Measurements from ENCODE around the gene CLIC4. TPM values are rescaled to one million over a fixed set of nuclear protein-coding genes. Genes with fewer than 3 reads are reported as not detected.
"Not testable (repeated sequence)": the region's sequence is repeated elsewhere in the genome, so short reads cannot be mapped to it uniquely, and the experiment has no call there.

Gene CLIC4
- polyA plus RNA-seq, 1 donor (not counting 4 experiments of a cell fraction or from before 2014, with no cell fraction given): 130 TPM

DNA sequence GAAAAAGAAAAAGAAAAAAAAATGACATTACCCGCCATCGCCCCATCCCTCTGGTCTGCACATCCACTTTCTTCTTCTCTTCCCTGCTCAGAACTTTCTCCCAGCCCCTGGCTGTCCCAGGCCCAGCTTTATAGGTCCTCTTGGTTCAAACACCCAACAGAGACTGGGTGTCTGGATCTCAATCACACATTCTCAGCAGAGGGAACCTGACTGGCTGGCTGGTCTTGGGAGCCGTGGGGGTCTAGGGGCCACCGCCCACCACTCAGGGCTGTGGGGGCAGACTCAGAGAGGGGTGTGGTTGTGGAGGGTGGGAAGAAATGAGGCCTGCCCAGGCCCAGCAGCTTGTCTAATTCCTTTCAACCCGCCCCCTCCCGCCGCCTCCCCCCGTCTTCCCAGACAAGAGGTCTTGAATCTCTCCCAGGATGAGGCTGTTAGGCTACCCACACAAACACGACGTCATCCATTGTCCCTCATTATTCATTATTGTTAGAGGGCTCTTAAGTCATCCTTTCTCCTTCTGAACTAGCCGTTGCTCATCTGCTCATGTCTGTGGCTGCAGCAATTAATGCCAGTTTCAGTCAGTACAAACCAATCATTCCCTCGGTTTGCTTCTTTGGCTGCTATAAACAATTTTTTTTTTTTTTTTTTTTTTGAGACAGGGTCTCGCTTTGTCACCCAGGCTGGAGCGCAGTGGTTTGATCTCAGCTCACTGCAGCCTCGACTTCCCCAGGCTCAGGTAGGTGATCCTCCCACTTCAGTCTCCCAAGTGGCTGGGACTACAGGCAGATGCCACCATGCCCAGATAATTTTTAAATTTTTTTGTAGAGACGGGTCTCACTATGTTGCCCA lies 40.6 kb upstream of the CLIC4 start:
- no peaks in the 10 kb centered on the region for H4K20me1 ChIP-seq (ENCODE audit: control insufficient read depth, extremely low read depth, insufficient read depth, low read length)

DNA sequence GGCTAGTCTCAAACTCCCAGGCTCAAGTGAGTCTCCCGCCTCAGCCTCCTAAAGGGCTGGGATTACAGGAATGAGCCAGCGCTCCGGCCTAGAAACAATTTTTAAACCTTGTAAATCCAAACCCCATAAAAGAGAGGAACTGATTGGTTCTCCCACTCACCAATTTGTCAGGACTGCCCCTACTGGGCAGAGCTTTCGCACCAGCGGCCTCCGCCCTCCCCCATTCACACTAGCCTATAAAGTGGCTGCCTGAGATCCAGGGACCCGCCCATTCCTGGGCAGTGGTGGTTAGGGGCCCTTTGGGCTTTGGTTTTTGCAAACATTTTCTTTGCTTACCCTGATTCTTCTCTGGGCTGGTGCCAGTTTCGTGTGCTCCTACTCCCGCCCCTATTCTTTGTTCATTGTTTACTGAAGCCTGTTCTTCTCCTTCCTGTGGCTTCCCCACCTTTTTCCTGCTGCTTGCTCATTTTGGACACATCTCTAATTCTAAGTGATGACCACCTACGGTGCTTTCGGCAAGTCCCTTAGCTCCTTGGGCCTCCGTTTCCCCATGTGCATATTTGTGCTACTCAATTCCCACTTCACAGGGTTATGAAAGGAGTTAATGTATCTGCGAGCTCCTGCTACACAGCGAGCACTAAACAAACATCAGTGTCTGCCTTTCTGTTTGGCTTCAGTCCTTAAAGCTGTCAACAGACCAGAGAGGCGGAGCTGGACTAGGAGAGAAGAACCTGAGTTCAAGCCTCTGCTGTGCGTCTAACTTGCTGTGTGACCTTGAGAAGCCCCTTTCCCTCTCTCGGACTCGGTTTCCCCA lies 39.8 kb upstream of the CLIC4 start:
- Histone ChIP-seq H3K9ac (ENCODE audit: control insufficient read depth, extremely low read depth, insufficient read depth, low read length) (peak overlapping the region; percentile 46), H3K27me3 (ENCODE audit: control insufficient read depth, extremely low read depth, insufficient read depth, low read length) (no peaks in the 10 kb centered on the region), H3K36me3 (ENCODE audit: control insufficient read depth in 2 of 2, extremely low read depth in 1 of 2, insufficient read depth in 2 of 2, low read length in 2 of 2) (no peaks in the 10 kb centered on the region), H3K4me3 (ENCODE audit: control insufficient read depth in 2 of 3, extremely low read depth in 1 of 3, insufficient read depth in 2 of 3, low read depth in 1 of 3, low read length in 3 of 3) (no peak overlapping the region), H3K27ac (ENCODE audit: control insufficient read depth, insufficient read depth, low read length) (peak overlapping the region; percentile 61), H3K4me1 (ENCODE audit: control insufficient read depth, extremely low read depth, insufficient read depth, low read length) (peaks cover 27% of the 10 kb centered on the region), H2AFZ (ENCODE audit: control insufficient read depth, low read length) (peak overlapping the region; percentile 41), H3K9me3 (ENCODE audit: control insufficient read depth, low read depth, low read length) (no peaks in the 10 kb centered on the region), H4K20me1 (ENCODE audit: control insufficient read depth, extremely low read depth, insufficient read depth, low read length) (no peaks in the 10 kb centered on the region), H3K79me2 (ENCODE audit: control insufficient read depth, insufficient read depth, low read length) (no peaks in the 10 kb centered on the region), H3K9me1 (ENCODE audit: control insufficient read depth, extremely low read depth, insufficient read depth, low read length) (no peaks in the 10 kb centered on the region), H3K4me2 (ENCODE audit: control insufficient read depth, extremely low read depth, insufficient read depth, low read depth, low read length) (no peak overlapping the region)
- FAIRE-seq (peak; percentile 34), DNase-seq (ENCODE audit: low read depth, low spot score) (peak; percentile 49)
- dilution Hi-C loops (cut with MboI; ENCODE audit: extremely low pct_ligation_motif_present, low sequenced_read_pairs): no loop called here
- TF ChIP-seq, protein P1, sequence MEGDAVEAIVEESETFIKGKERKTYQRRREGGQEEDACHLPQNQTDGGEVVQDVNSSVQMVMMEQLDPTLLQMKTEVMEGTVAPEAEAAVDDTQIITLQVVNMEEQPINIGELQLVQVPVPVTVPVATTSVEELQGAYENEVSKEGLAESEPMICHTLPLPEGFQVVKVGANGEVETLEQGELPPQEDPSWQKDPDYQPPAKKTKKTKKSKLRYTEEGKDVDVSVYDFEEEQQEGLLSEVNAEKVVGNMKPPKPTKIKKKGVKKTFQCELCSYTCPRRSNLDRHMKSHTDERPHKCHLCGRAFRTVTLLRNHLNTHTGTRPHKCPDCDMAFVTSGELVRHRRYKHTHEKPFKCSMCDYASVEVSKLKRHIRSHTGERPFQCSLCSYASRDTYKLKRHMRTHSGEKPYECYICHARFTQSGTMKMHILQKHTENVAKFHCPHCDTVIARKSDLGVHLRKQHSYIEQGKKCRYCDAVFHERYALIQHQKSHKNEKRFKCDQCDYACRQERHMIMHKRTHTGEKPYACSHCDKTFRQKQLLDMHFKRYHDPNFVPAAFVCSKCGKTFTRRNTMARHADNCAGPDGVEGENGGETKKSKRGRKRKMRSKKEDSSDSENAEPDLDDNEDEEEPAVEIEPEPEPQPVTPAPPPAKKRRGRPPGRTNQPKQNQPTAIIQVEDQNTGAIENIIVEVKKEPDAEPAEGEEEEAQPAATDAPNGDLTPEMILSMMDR (optimal IDR thresholded peaks at IDR 0.05 in 1 of 3, IDR thresholded peaks at IDR 0.05 in 1 of 3, conservative IDR thresholded peaks at IDR 0.05 in 1 of 3; ENCODE audit: extremely low read depth in 1 of 3, insufficient read depth in 2 of 3, low read length in 3 of 3): no peak
- TF ChIP-seq EZH2 (IDR thresholded peaks at IDR 0.05; ENCODE audit: low read length): no peak

More for the DNA sequence above, 40.6 kb upstream of the CLIC4 start:
- DNase-seq (ENCODE audit: low read depth, low spot score): peak; percentile 32
- Histone ChIP-seq H3K79me2 (ENCODE audit: control insufficient read depth, insufficient read depth, low read length) (no peaks in the 10 kb centered on the region), H2AFZ (ENCODE audit: control insufficient read depth, low read length) (no peak overlapping the region), H3K9me1 (ENCODE audit: control insufficient read depth, extremely low read depth, insufficient read depth, low read length) (no peaks in the 10 kb centered on the region), H3K4me1 (ENCODE audit: control insufficient read depth, extremely low read depth, insufficient read depth, low read length) (peaks cover 24% of the 10 kb centered on the region), H3K4me2 (ENCODE audit: control insufficient read depth, extremely low read depth, insufficient read depth, low read depth, low read length) (no peak overlapping the region), H3K9me3 (ENCODE audit: control insufficient read depth, low read depth, low read length) (no peaks in the 10 kb centered on the region), H3K4me3 (ENCODE audit: control insufficient read depth in 2 of 3, extremely low read depth in 1 of 3, insufficient read depth in 2 of 3, low read depth in 1 of 3, low read length in 3 of 3) (no peak overlapping the region), H3K27ac (ENCODE audit: control insufficient read depth, insufficient read depth, low read length) (peak overlapping the region; percentile 61), H3K36me3 (ENCODE audit: control insufficient read depth in 2 of 2, extremely low read depth in 1 of 2, insufficient read depth in 2 of 2, low read length in 2 of 2) (no peaks in the 10 kb centered on the region), H3K27me3 (ENCODE audit: control insufficient read depth, extremely low read depth, insufficient read depth, low read length) (no peaks in the 10 kb centered on the region), H3K9ac (ENCODE audit: control insufficient read depth, extremely low read depth, insufficient read depth, low read length) (peak overlapping the region; percentile 46)
- dilution Hi-C loops (cut with MboI; ENCODE audit: extremely low pct_ligation_motif_present, low sequenced_read_pairs): no loop called here
- TF ChIP-seq, protein P1 (optimal IDR thresholded peaks at IDR 0.05 in 1 of 3, IDR thresholded peaks at IDR 0.05 in 1 of 3, conservative IDR thresholded peaks at IDR 0.05 in 1 of 3; ENCODE audit: extremely low read depth in 1 of 3, insufficient read depth in 2 of 3, low read length in 3 of 3): no peak
- no peak for TF ChIP-seq EZH2 (IDR thresholded peaks at IDR 0.05; ENCODE audit: low read length)
- FAIRE-seq: no peak

DNA sequence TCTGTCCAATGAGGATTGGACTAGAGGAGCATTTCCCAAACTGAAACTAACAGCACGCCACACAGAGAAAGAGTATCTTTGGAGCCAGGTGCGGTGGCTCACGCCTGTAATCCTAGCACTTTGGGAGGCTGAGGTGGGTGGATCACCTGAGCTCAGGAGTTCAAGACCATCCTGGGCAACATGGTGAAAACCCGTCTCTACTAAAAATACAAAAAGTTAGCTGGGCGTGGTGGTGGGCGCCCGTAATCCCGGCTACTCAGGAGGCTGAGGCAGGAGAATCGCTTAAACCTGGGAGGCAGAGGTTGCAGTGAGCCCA lies 39.2 kb upstream of the CLIC4 start:
- H2AFZ ChIP-seq (ENCODE audit: control insufficient read depth, low read length); H3K36me3 ChIP-seq (ENCODE audit: control insufficient read depth in 2 of 2, extremely low read depth in 1 of 2, insufficient read depth in 2 of 2, low read length in 2 of 2); dilution Hi-C loops (cut with MboI; ENCODE audit: extremely low pct_ligation_motif_present, low sequenced_read_pairs); H3K4me3 ChIP-seq (ENCODE audit: control insufficient read depth in 2 of 3, extremely low read depth in 1 of 3, insufficient read depth in 2 of 3, low read depth in 1 of 3, low read length in 3 of 3); FAIRE-seq; H4K20me1 ChIP-seq (ENCODE audit: control insufficient read depth, extremely low read depth, insufficient read depth, low read length); H3K9ac ChIP-seq (ENCODE audit: control insufficient read depth, extremely low read depth, insufficient read depth, low read length); H3K4me2 ChIP-seq (ENCODE audit: control insufficient read depth, extremely low read depth, insufficient read depth, low read depth, low read length); H3K9me3 ChIP-seq (ENCODE audit: control insufficient read depth, low read depth, low read length); DNase-seq (ENCODE audit: low read depth, low spot score); H3K79me2 ChIP-seq (ENCODE audit: control insufficient read depth, insufficient read depth, low read length); H3K27me3 ChIP-seq (ENCODE audit: control insufficient read depth, extremely low read depth, insufficient read depth, low read length); H3K9me1 ChIP-seq (ENCODE audit: control insufficient read depth, extremely low read depth, insufficient read depth, low read length): not testable (repeated sequence)
- Histone ChIP-seq H3K4me1 (ENCODE audit: control insufficient read depth, extremely low read depth, insufficient read depth, low read length) (peaks cover 27% of the 10 kb centered on the region), H3K27ac (ENCODE audit: control insufficient read depth, insufficient read depth, low read length) (peak overlapping the region; percentile 61)

Measured in keratinocyte (primary cell).